Neuronal stem cell (in vitro differentiated cells): ENCODE data around the gene CPS1.

ENCODE experiments used
- DNase-seq: peaks from one replicate; pipeline ENCODE4 v3.0.0-alpha.2; 2013; ENCODE audit warnings: low spot score
- H2AFZ ChIP-seq: one replicate; pipeline ENCODE4 v1.6.1; 2013; ENCODE audit warnings: mild to moderate bottlenecking, low read length, inconsistent platforms
- H2AK5ac ChIP-seq: 2 replicates; pipeline ENCODE4 v1.6.1; 2013; ENCODE audit warnings: low read depth, mild to moderate bottlenecking, inconsistent platforms, low read length, moderate library complexity, mixed read lengths
- H2BK120ac ChIP-seq: 2 replicates; pipeline ENCODE4 v1.6.1; 2013; ENCODE audit warnings: low read depth, mild to moderate bottlenecking, inconsistent platforms, low read length, moderate library complexity, mixed read lengths
- H2BK12ac ChIP-seq: one replicate; pipeline ENCODE4 v1.6.1; 2013; ENCODE audit warnings: low read length, inconsistent platforms
- H2BK15ac ChIP-seq: 2 replicates; pipeline ENCODE4 v1.6.1; 2013; ENCODE audit warnings: mild to moderate bottlenecking, low read length, inconsistent platforms, mixed read lengths
- H2BK5ac ChIP-seq: one replicate; pipeline ENCODE4 v1.6.1; 2013; ENCODE audit warnings: inconsistent platforms, mild to moderate bottlenecking, low read length, moderate library complexity
- H3K14ac ChIP-seq: one replicate; pipeline ENCODE4 v1.6.1; 2013; ENCODE audit warnings: low read length, inconsistent platforms
- H3K18ac ChIP-seq: 2 replicates; pipeline ENCODE4 v1.6.1; 2013; ENCODE audit warnings: low read length, inconsistent platforms
- H3K23ac ChIP-seq: 2 replicates; pipeline ENCODE4 v1.6.1; 2013; ENCODE audit warnings: low read depth, mild to moderate bottlenecking, mixed read lengths, low read length, inconsistent platforms; ENCODE audit not compliant: poor library complexity
- H3K27ac ChIP-seq: replicated peaks from 3 replicates; pipeline ENCODE4 v1.5.1; 2013; ENCODE audit warnings: low read length, inconsistent platforms
- H3K27me3 ChIP-seq, 3 experiments: 2 replicates each; pipeline ENCODE4 v1.6.1; 2013; ENCODE audit warnings: low read length in 3 of 3, mild to moderate bottlenecking in 2 of 3, inconsistent platforms in 1 of 3, low read depth in 1 of 3, mixed read lengths in 1 of 3, moderate library complexity in 1 of 3; ENCODE audit not compliant: control insufficient read depth in 3 of 3, insufficient read depth in 3 of 3
- H3K36me3 ChIP-seq, 2 donors: replicated peaks in 1 of 2; 2 replicates each; pipeline ENCODE4 v1.6.1; 2013; ENCODE audit warnings: low read length in 2 of 2; ENCODE audit not compliant: control insufficient read depth in 2 of 2, insufficient read depth in 2 of 2
- H3K4ac ChIP-seq: 2 replicates; pipeline ENCODE4 v1.6.1; 2013; ENCODE audit warnings: inconsistent platforms, mild to moderate bottlenecking, low read length, moderate library complexity
- H3K4me1 ChIP-seq, 2 donors: 1 replicate in 1 of 2; 2 replicates in 1 of 2; pipeline ENCODE4 v1.6.1; 2013; ENCODE audit warnings: low read length in 2 of 2, low read depth in 1 of 2; ENCODE audit not compliant: control insufficient read depth in 2 of 2, insufficient read depth in 1 of 2
- H3K4me2 ChIP-seq: one replicate; pipeline ENCODE4 v1.6.1; 2013; ENCODE audit warnings: mild to moderate bottlenecking, low read length, inconsistent platforms; ENCODE audit not compliant: insufficient read depth, poor library complexity, severe bottlenecking
- H3K4me3 ChIP-seq, 2 donors: 2 replicates each; pipeline ENCODE4 v1.5.1; 2013; ENCODE audit warnings: low read length in 2 of 2, mild to moderate bottlenecking in 2 of 2, inconsistent platforms in 1 of 2, moderate library complexity in 1 of 2
- H3K79me1 ChIP-seq: one replicate; pipeline ENCODE4 v1.6.1; 2013; ENCODE audit warnings: low read depth, mild to moderate bottlenecking, inconsistent platforms, low read length, moderate library complexity
- H3K9ac ChIP-seq: one replicate; pipeline ENCODE4 v1.6.1; 2013; ENCODE audit warnings: mild to moderate bottlenecking, low read depth, low read length, inconsistent platforms; ENCODE audit not compliant: poor library complexity
- H3K9me3 ChIP-seq, 2 donors: replicated peaks in 1 of 2; 2 replicates each; pipeline versions ENCODE3 to v1.6.1; 2013; ENCODE audit warnings: low read length in 2 of 2, mild to moderate bottlenecking in 2 of 2, inconsistent platforms in 1 of 2, low read depth in 1 of 2, mixed read lengths in 1 of 2, moderate library complexity in 1 of 2; ENCODE audit not compliant: control insufficient read depth in 2 of 2, insufficient read depth in 1 of 2
- H4K8ac ChIP-seq: one replicate; pipeline ENCODE4 v1.6.1; 2013; ENCODE audit warnings: low read depth, mild to moderate bottlenecking, inconsistent platforms, low read length, moderate library complexity
- H4K91ac ChIP-seq: one replicate; pipeline ENCODE4 v1.6.1; 2013; ENCODE audit warnings: low read length, low read depth, mild to moderate bottlenecking, inconsistent platforms; ENCODE audit not compliant: poor library complexity
- WGBS, 2 donors: extraction: QIAGEN DNeasy Blood & Tissue Kit; methylation state at CpG; one replicate each; pipeline ENCODE4 v1.1.7; 2013; ENCODE audit warnings: missing lambda C conversion rate in 2 of 2, mixed read lengths in 1 of 2; ENCODE audit not compliant: insufficient read length in 2 of 2, insufficient replicate concordance in 1 of 2; ENCODE audit errors: extremely low coverage in 2 of 2; 5-methylcytosine and 5-hydroxymethylcytosine counted together

The CPS1 gene

DNA sequence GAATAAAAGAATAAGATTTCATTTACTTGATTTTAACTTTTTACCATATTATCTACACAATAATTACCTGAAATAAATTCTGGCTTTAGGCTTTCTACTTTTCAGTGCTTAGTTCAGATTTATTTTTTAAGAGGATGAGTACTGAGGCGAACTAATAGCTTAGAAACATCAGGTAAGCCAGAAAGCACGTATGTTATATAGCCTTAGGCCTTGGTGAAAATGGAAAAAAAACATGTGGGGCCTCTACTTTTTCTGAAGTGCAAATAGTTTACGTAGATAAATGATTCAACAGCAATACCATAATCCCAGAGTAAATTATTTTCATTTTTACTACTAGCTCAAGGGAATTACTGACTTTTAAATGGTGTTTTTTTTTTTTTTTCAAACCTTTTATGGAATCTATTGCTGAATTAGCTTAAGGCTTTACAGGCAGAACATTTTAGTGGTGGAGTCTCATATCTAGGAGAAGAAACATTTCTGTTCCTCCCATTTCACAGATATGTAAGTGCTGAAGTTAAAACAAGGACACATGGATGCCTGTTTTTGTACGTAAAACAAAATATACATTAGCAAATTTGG, 6.2 kb downstream of the CPS1 start:
- no peaks in the 10 kb centered on the region for H3K36me3 ChIP-seq
- H3K27ac ChIP-seq = no peak overlapping the region
- no peak overlapping the region for H3K4ac ChIP-seq
- no peaks in the 10 kb centered on the region for H3K4me1 ChIP-seq
- H3K4me3 ChIP-seq = no peak overlapping the region
- no peak overlapping the region for H2BK5ac ChIP-seq
- H2AK5ac ChIP-seq = no peak overlapping the region
- no peaks in the 10 kb centered on the region for H3K9me3 ChIP-seq
- no CpG with 5 or more reads among the region's 4 CpGs for WGBS, 2 donors
- H3K4me2 ChIP-seq = no peak overlapping the region
- no peak for DNase-seq
- no peak overlapping the region for H2BK15ac ChIP-seq
- no peak overlapping the region for H2AFZ ChIP-seq
- no peaks in the 10 kb centered on the region for H3K79me1 ChIP-seq
- no peak overlapping the region for H4K8ac ChIP-seq
- H3K23ac ChIP-seq = no peak overlapping the region
- no peak overlapping the region for H2BK120ac ChIP-seq
- H3K18ac ChIP-seq = no peak overlapping the region
- no peak overlapping the region for H3K9ac ChIP-seq
- no peak overlapping the region for H2BK12ac ChIP-seq
- no peaks in the 10 kb centered on the region for H3K27me3 ChIP-seq
- no peak overlapping the region for H3K14ac ChIP-seq
- H4K91ac ChIP-seq = no peak overlapping the region

- no peak for DNase-seq
- Histone ChIP-seq H4K8ac (no peak overlapping the region), H3K18ac (no peak overlapping the region), H2BK15ac (no peak overlapping the region), H2BK12ac (no peak overlapping the region), H2AFZ (no peak overlapping the region), H3K9ac (no peak overlapping the region), H3K27me3 (no peaks in the 10 kb centered on the region), H4K91ac (no peak overlapping the region), H2AK5ac (no peak overlapping the region), H3K36me3 (no peaks in the 10 kb centered on the region), H3K23ac (no peak overlapping the region), H3K79me1 (no peaks in the 10 kb centered on the region), H2BK120ac (no peak overlapping the region), H3K27ac (no peak overlapping the region), H3K4me2 (no peak overlapping the region), H3K4ac (no peak overlapping the region), H3K4me3 (no peak overlapping the region), H3K4me1 (no peaks in the 10 kb centered on the region), H3K9me3 (no peaks in the 10 kb centered on the region), H2BK5ac (no peak overlapping the region), H3K14ac (no peak overlapping the region)
Measured at GRCh38 chr2:210567279-210567678, 10.9 kb downstream of the CPS1 start.

DNA sequence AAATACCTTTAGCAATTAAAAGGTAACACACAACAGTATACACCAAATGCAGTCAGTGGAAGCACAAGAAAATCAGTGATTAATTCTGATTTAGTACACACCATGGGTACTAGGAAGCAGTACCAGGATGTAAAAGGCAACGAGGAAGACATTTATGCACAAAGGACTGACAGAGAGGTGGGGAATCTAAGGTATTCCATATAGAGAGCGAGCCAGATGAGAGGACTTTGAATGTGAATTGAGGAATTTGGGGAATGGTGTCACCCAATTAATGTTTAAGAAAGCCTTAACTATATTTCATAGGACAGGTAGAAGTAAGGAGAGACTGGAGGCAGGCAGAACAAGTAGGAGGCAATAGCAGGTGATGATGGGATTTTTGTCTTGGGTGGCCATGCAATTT, 11.7 kb downstream of the CPS1 start:
- no peak overlapping the region for H3K4me3 ChIP-seq

GRCh38 chr2:210577263-210578071, 21.1 kb downstream of the CPS1 start:
- peak; percentile 40 for DNase-seq
- Histone ChIP-seq H3K9ac (no peak overlapping the region), H2BK120ac (no peak overlapping the region), H3K4me2 (no peak overlapping the region), H4K8ac (no peak overlapping the region), H3K4ac (no peak overlapping the region), H2BK12ac (no peak overlapping the region), H3K4me1 (no peaks in the 10 kb centered on the region), H3K36me3 (peaks cover 0 to 13% of the 10 kb centered on the region in 2 donors), H2BK15ac (no peak overlapping the region), H3K27ac (no peak overlapping the region), H3K79me1 (no peaks in the 10 kb centered on the region), H2AK5ac (no peak overlapping the region), H2BK5ac (no peak overlapping the region), H3K27me3 (no peaks in the 10 kb centered on the region), H3K18ac (no peak overlapping the region), H3K14ac (no peak overlapping the region), H2AFZ (peak overlapping the region; percentile 64), H3K23ac (no peak overlapping the region), H4K91ac (no peak overlapping the region), H3K4me3 (no peak overlapping the region), H3K9me3 (no peaks in the 10 kb centered on the region)
- no CpG with 5 or more reads among the region's 2 CpGs for WGBS, 2 donors

More for the DNA sequence above, 11.7 kb downstream of the CPS1 start:
- Histone ChIP-seq H2BK120ac (no peak overlapping the region), H3K36me3 (no peaks in the 10 kb centered on the region), H3K18ac (no peak overlapping the region), H2AK5ac (no peak overlapping the region), H2AFZ (no peak overlapping the region), H2BK15ac (no peak overlapping the region), H3K23ac (no peak overlapping the region), H3K4ac (no peak overlapping the region), H4K8ac (no peak overlapping the region), H2BK5ac (no peak overlapping the region), H3K27me3 (no peaks in the 10 kb centered on the region), H3K79me1 (no peaks in the 10 kb centered on the region), H3K9ac (no peak overlapping the region), H2BK12ac (no peak overlapping the region), H3K14ac (no peak overlapping the region), H4K91ac (no peak overlapping the region), H3K27ac (no peak overlapping the region), H3K4me1 (no peaks in the 10 kb centered on the region), H3K4me2 (no peak overlapping the region), H3K9me3 (no peaks in the 10 kb centered on the region)
- DNase-seq = no peak
- WGBS, 2 donors = no CpG with 5 or more reads among the region's 2 CpGs
